GM23338 (cell line): ENCODE data around the gene FKRP. TPM values are rescaled to one million over a fixed set of nuclear protein-coding genes. Genes with fewer than 3 reads are reported as not detected.

Experiments
- ATAC-seq: fragments of 200-7000 bp; cut with Tn5 transposase; 3 replicates; pipeline ENCODE4 v1.9.1; 2020
- DNase-seq: peaks from one replicate; pipeline ENCODE4 v3.0.0-alpha.2; 2015; ENCODE audit warnings: low spot score
- H2AFZ ChIP-seq: fragments of 200-600 bp; sonication (generic); 2 replicates; pipeline ENCODE4 v1.8.0; 2016; ENCODE audit warnings: antibody characterized with exemption, mild to moderate bottlenecking, moderate library complexity
- H3F3A ChIP-seq: fragments of 200-600 bp; sonication (generic); replicated peaks from 2 replicates; pipeline ENCODE4 v1.8.0; 2017; ENCODE audit warnings: antibody characterized with exemption, mixed run types, low read depth
- H3K27ac ChIP-seq: fragments of 200-600 bp; sonication (generic); 2 replicates; pipeline ENCODE4 v1.6.1; 2016; ENCODE audit warnings: low read depth
- H3K27me3 ChIP-seq: fragments of 200-600 bp; sonication (generic); 2 replicates; pipeline ENCODE4 v1.8.0; 2016; ENCODE audit warnings: mild to moderate bottlenecking, mixed run types, moderate library complexity; ENCODE audit not compliant: insufficient read depth
- H3K36me3 ChIP-seq: fragments of 200-600 bp; sonication (generic); 2 replicates; pipeline ENCODE4 v1.8.0; 2016; ENCODE audit warnings: mild to moderate bottlenecking; ENCODE audit not compliant: insufficient read depth
- H3K4me1 ChIP-seq: fragments of 200-600 bp; sonication (generic); 2 replicates; pipeline ENCODE4 v1.8.0; 2016; ENCODE audit warnings: mild to moderate bottlenecking, moderate library complexity; ENCODE audit not compliant: insufficient read depth
- H3K4me2 ChIP-seq: fragments of 200-600 bp; sonication (generic); 2 replicates; pipeline ENCODE4 v1.7.1; 2017; ENCODE audit warnings: mixed run types
- H3K4me3 ChIP-seq: fragments of 200-600 bp; sonication (generic); 2 replicates; pipeline ENCODE4 v1.6.1; 2016; ENCODE audit warnings: mixed run types
- H3K79me2 ChIP-seq: fragments of 200-600 bp; sonication (generic); replicated peaks from 2 replicates; pipeline ENCODE4 v1.8.0; 2017; ENCODE audit warnings: mild to moderate bottlenecking; ENCODE audit not compliant: insufficient read depth
- H3K9me2 ChIP-seq: fragments of 200-600 bp; sonication (generic); 2 replicates; pipeline ENCODE4 v1.8.0; 2017; ENCODE audit not compliant: insufficient read depth
- H4K20me1 ChIP-seq: fragments of 200-600 bp; sonication (generic); replicated peaks from 2 replicates; pipeline ENCODE4 v1.8.0; 2017; ENCODE audit warnings: mild to moderate bottlenecking; ENCODE audit not compliant: insufficient read depth
- H3K27ac Mint-ChIP-seq: 2 replicates; pipeline ENCODE4 v1.8.0; 2020; ENCODE audit warnings: inconsistent platforms, mild to moderate bottlenecking, moderate library complexity, mixed read lengths
- H3K27me3 Mint-ChIP-seq: 3 replicates; pipeline ENCODE4 v1.8.0; 2022; ENCODE audit warnings: low read depth, mild to moderate bottlenecking, moderate library complexity, mixed read lengths, inconsistent platforms; ENCODE audit not compliant: insufficient read depth, poor library complexity
- H3K36me3 Mint-ChIP-seq: 3 replicates; pipeline ENCODE4 v1.8.0; 2021; ENCODE audit warnings: low read depth, mild to moderate bottlenecking, inconsistent platforms, moderate library complexity, mixed read lengths
- H3K4me1 Mint-ChIP-seq: 3 replicates; pipeline ENCODE4 v1.8.0; 2020; ENCODE audit warnings: mild to moderate bottlenecking, inconsistent platforms, mixed read lengths
- H3K4me3 Mint-ChIP-seq: 3 replicates; pipeline ENCODE4 v1.8.0; 2021; ENCODE audit warnings: moderate library complexity, mild to moderate bottlenecking, inconsistent platforms, mixed read lengths
- H3K9me3 Mint-ChIP-seq: 3 replicates; pipeline ENCODE4 v1.8.0; 2020; ENCODE audit warnings: moderate library complexity, mild to moderate bottlenecking, inconsistent platforms, mixed read lengths
- CREB1 ChIP-seq: fragments of 250-450 bp; sonication (Bioruptor Pico); IDR thresholded peaks from 2 replicates; pipeline ENCODE4 v1.5.0; 2020; ENCODE audit warnings: low read depth, mild to moderate bottlenecking, moderate library complexity
- CTCF ChIP-seq, 2 experiments: fragments of 200-600 bp in 1 of 2; sonication (generic) in 1 of 2; conservative IDR thresholded peaks; 2 replicates each; pipeline versions ENCODE4 v1.5.1 to v1.6.1; 2016 to 2017; ENCODE audit warnings: antibody characterized with exemption in 2 of 2, low read depth in 2 of 2, mild to moderate bottlenecking in 2 of 2, moderate library complexity in 1 of 2
- EZH2phosphoT487 ChIP-seq: fragments of 200-600 bp; sonication (generic); IDR thresholded peaks from one replicate; pipeline ENCODE4 v1.8.1; 2018; ENCODE audit warnings: antibody characterized with exemption; ENCODE audit not compliant: unreplicated experiment
- JUNB ChIP-seq: IDR thresholded peaks from one replicate; pipeline ENCODE4 v1.6.1; 2016; ENCODE audit warnings: antibody characterized with exemption; ENCODE audit not compliant: unreplicated experiment
- NANOG ChIP-seq: IDR thresholded peaks from 2 replicates; pipeline ENCODE4 v1.6.1; 2016; ENCODE audit warnings: antibody characterized with exemption, borderline replicate concordance
- REST ChIP-seq: IDR thresholded peaks from one replicate; pipeline ENCODE4 v1.6.1; 2018; ENCODE audit warnings: antibody characterized with exemption; ENCODE audit not compliant: unreplicated experiment
- STAT1 ChIP-seq: IDR thresholded peaks from one replicate; pipeline ENCODE4 v1.6.1; 2016; ENCODE audit warnings: antibody characterized with exemption; ENCODE audit not compliant: unreplicated experiment
- ZNF114 ChIP-seq: fragments of 250-450 bp; sonication (Bioruptor Pico); IDR thresholded peaks from 2 replicates; pipeline ENCODE4 v1.5.0; 2020; ENCODE audit warnings: mild to moderate bottlenecking, moderate library complexity
- ZNF331 ChIP-seq: fragments of 250-450 bp; sonication (Bioruptor Pico); IDR thresholded peaks from 2 replicates; pipeline ENCODE4 v1.5.0; 2020; ENCODE audit warnings: low read depth, mild to moderate bottlenecking, moderate library complexity
- ZNF462 ChIP-seq: fragments of 250-450 bp; sonication (Bioruptor Pico); IDR thresholded peaks from 2 replicates; pipeline ENCODE4 v1.5.0; 2020; ENCODE audit warnings: mild to moderate bottlenecking, moderate library complexity
- polyA plus RNA-seq: library from polyadenylated mRNA; unstranded; fragments of >200 nt; fragmentation: Nextera tagmentation; extraction: Ambion mirVana; gene quantifications from 2 replicates; pipeline ENCODE4 v1.2.1, GENCODE V29; 2016
- total RNA-seq: library from RNA; depleted of rRNA; stranded (reverse); fragments of >200 nt; shearing (Covaris generic); gene quantifications from 2 replicates; pipeline ENCODE4 v1.2.3, GENCODE V29; 2014

The FKRP gene
- total and polyA plus RNA-seq, 2 experiments from 2014 or later = 11.5 to 31.9 TPM

- Histone ChIP-seq H3K4me2 (no peak overlapping the region), H3K27ac (no peak overlapping the region), H4K20me1 (peaks cover 20% of the 10 kb centered on the region), H3F3A (peaks cover 3% of the 10 kb centered on the region; the same call in 1 of the 2 replicates), H3K9me2 (no peaks in the 10 kb centered on the region), H2AFZ (no peak overlapping the region), H3K4me1 (no peaks in the 10 kb centered on the region), H3K4me3 (no peak overlapping the region), H3K79me2 (peaks cover 31% of the 10 kb centered on the region), H3K27me3 (no peaks in the 10 kb centered on the region), H3K36me3 (peaks cover 29% of the 10 kb centered on the region)
- DNase-seq (no peak), ATAC-seq (no peak)
- peaks cover 3% of the 10 kb centered on the region; the same call in 1 of the 3 replicates for H3K9me3 Mint-ChIP-seq
- H3K27me3 Mint-ChIP-seq = peaks cover 10% of the 10 kb centered on the region
- no peak overlapping the region for H3K4me3 Mint-ChIP-seq
- H3K36me3 Mint-ChIP-seq = peaks cover 81% of the 10 kb centered on the region
- H3K4me1 Mint-ChIP-seq = peaks cover 21% of the 10 kb centered on the region
- TF ChIP-seq NANOG (no peak), ZNF462 (CRISPR knock-in tag) (no peak), CTCF (conservative IDR thresholded peaks at IDR 0.05; ENCODE audit: low read depth in 2 of 2) (no peak), REST (no peak), STAT1 (no peak), ZNF331 (no peak), JUNB (no peak), CREB1 (CRISPR knock-in tag) (no peak), EZH2phosphoT487 (no peak), ZNF114 (CRISPR knock-in tag) (no peak)
- H3K27ac Mint-ChIP-seq = peak overlapping the region; percentile 79; the same call in 1 of the 2 replicates
These were observed 15.7 kb upstream of the FKRP start for GRCh38 chr19:46730187-46730586.
